Activated CD4-positive, alpha-beta T cell treated with anti-CD3 and anti-CD28 coated beads for 36 hours (primary cell): Measurements from ENCODE around the gene DIAPH1. TPM values are rescaled to one million over a fixed set of nuclear protein-coding genes. Genes with fewer than 3 reads are reported as not detected.

ENCODE experiments used
- ATAC-seq: fragments of 200-7000 bp; cut with Tn5 transposase; one replicate; pipeline ENCODE4 v1.10.0; 2021; ENCODE audit warnings: mild to moderate bottlenecking, moderate library complexity
- CTCF ChIA-PET: fragments of 350-600 bp; sonication (Branson Sonifier 250); formaldehyde crosslinking; loops from one replicate; lab custom pipeline; 2021; ENCODE audit warnings: antibody characterized with exemption; lab: Charles Lee
- POLR2A ChIA-PET: fragments of 350-600 bp; sonication (Branson Sonifier 250); formaldehyde crosslinking; loops from one replicate; lab custom pipeline; 2021; ENCODE audit warnings: antibody characterized with exemption, inconsistent platforms; lab: Charles Lee
- DNase-seq: peaks from one replicate; pipeline ENCODE4 v3.0.0-alpha.2; 2020
- H3K27ac Mint-ChIP-seq: one replicate; pipeline ENCODE4 v1.8.0; 2021; ENCODE audit warnings: mixed read lengths
- H3K27me3 Mint-ChIP-seq: one replicate; pipeline ENCODE4 v1.8.0; 2021; ENCODE audit warnings: mixed read lengths
- H3K36me3 Mint-ChIP-seq: one replicate; pipeline ENCODE4 v1.8.0; 2021; ENCODE audit warnings: low read depth, mixed read lengths
- H3K4me1 Mint-ChIP-seq: one replicate; pipeline ENCODE4 v1.8.0; 2021; ENCODE audit warnings: mixed read lengths
- H3K4me3 Mint-ChIP-seq: one replicate; pipeline ENCODE4 v1.8.0; 2021; ENCODE audit warnings: mild to moderate bottlenecking, moderate library complexity, mixed read lengths
- H3K9me3 Mint-ChIP-seq: one replicate; pipeline ENCODE4 v1.8.0; 2021; ENCODE audit warnings: low read depth, mixed read lengths
- intact Hi-C, 2 experiments: fragments of 100-400 bp; cut with DNase I in 1 of 2; cut with micrococcal nuclease in 1 of 2; formaldehyde crosslinking; loops; one replicate each; pipeline versions ENCODE4 v1.14.2 to v1.15.1; 2022 to 2024; cut with DNase I, micrococcal nuclease
- total RNA-seq, 2 experiments: library from RNA; stranded (reverse); gene quantifications; one replicate each; pipeline ENCODE4 v1.2.3, GENCODE V29; 2021

The DIAPH1 gene
- total RNA-seq, 2 experiments from 2014 or later = 185 to 212 TPM

DNA sequence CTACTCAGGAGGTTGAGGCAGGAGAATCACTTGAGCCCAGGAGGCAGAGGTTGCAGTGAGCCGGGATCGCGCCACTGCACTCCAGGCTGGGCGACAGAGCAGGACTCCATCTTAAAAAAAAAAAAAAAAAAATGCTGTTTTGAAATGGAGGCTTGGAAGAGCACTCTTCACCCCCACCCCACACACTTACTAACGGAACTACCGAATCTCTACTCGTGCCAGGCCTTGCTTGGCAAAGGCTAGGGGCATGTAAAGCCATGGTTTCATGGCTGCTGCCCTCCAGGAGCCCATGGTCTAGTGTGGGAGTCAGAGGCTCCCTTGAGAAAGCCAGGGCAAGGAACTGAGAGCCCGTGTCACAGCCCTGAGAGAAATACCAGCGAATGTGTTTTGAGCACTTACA lies 108.6 kb downstream of the DIAPH1 start:
- no peak for ATAC-seq
- no peak for DNase-seq
- no peak overlapping the region for H3K27ac Mint-ChIP-seq
- intact Hi-C loops = loop anchor here in 1 of 2 experiments (5.0 kb wide), 1 partner anchor 33 kb away; the partner anchor contains the start of gene PCDHGC3
- H3K36me3 Mint-ChIP-seq = peaks cover 8% of the 10 kb centered on the region
- no peak overlapping the region for H3K4me3 Mint-ChIP-seq
- H3K4me1 Mint-ChIP-seq = peaks cover 36% of the 10 kb centered on the region
- H3K9me3 Mint-ChIP-seq = no peaks in the 10 kb centered on the region
- ChIA-PET CTCF (interaction anchor here (0.6 to 7.9 kb wide), 10 partner anchors 12 to 171 kb away, joined by 3 to 101 read pairs (median 4); partner anchors contain the start of genes PCDHGA2, PCDHGA3 and PCDHGB5), POLR2A (no interaction called here)
- no peaks in the 10 kb centered on the region for H3K27me3 Mint-ChIP-seq

DNA sequence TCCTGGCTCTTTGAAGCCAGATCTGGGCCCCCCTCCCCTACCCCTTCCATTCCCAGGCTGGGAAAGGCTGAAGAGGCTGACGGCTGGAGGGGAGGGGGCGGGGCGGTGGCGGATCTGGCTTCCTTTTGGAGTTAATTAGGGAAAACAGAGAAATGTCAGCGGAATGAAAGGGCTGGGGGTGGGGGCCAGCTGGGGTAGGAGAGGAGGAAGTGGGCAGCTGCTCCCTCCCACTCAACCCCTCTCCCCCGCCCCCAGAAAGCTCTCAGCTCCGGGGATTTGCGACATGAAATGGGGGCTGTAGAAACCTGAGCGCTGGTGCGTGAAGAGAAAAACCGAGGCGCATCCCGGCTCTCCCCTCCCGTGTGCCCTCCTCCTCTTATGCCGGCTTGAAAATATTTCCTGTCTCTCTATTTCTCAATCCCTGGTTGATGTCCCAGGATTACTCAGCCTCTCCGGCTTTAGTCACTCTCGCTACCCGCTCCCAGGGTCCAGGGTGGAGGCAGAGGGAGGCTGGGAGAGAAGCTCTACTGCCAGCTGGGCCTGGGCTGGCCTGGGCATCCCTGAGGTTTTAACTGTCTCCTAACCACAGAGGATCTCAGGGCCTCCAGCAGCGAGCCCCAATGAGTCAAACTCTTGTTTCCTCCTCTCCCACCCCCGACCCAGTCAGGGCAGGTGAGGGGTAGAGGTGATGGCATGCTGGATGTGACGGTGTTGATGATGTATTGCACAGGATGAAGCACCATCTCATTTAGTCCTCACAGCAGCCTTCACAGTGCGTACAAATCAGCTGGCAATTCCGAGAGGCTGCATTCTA lies 109.8 kb downstream of the DIAPH1 start:
- peak; percentile 27 for ATAC-seq
- peak; percentile 61 for DNase-seq

GRCh38 chr5:141508440-141508797 lies 110.4 kb downstream of the DIAPH1 start:
- H3K27me3 Mint-ChIP-seq = no peaks in the 10 kb centered on the region
- ChIA-PET POLR2A (no interaction called here), CTCF (interaction anchor here (0.7 to 2.3 kb wide), 4 partner anchors 9 to 56 kb away, joined by 3 to 6 read pairs (median 5); no protein-coding TSS in a partner anchor)
- ATAC-seq (no peak), DNase-seq (no peak)
- H3K4me1 Mint-ChIP-seq = peaks cover 18% of the 10 kb centered on the region
- intact Hi-C loops = no loop called here
- H3K36me3 Mint-ChIP-seq = peaks cover 4% of the 10 kb centered on the region
- H3K9me3 Mint-ChIP-seq = no peaks in the 10 kb centered on the region
- no peak overlapping the region for H3K4me3 Mint-ChIP-seq
- no peak overlapping the region for H3K27ac Mint-ChIP-seq

More for the DNA sequence above, 109.8 kb downstream of the DIAPH1 start:
- ChIA-PET POLR2A (no interaction called here), CTCF (interaction anchor here (0.9 to 7.9 kb wide), 9 partner anchors 9 to 170 kb away, joined by 3 to 101 read pairs (median 5); partner anchors contain the start of genes PCDHGA11, PCDHGA2 and PCDHGB5)
- intact Hi-C loops = no loop called here
- H3K27ac Mint-ChIP-seq = peak overlapping the region; percentile 52
- no peaks in the 10 kb centered on the region for H3K27me3 Mint-ChIP-seq
- H3K36me3 Mint-ChIP-seq = peaks cover 8% of the 10 kb centered on the region
- no peak overlapping the region for H3K4me3 Mint-ChIP-seq
- peaks cover 24% of the 10 kb centered on the region for H3K4me1 Mint-ChIP-seq
- H3K9me3 Mint-ChIP-seq = no peaks in the 10 kb centered on the region

GRCh38 chr5:141507387-141508091 lies 111.3 kb downstream of the DIAPH1 start:
- ATAC-seq = no peak
- POLR2A ChIA-PET = no interaction called here
- Mint-ChIP-seq H3K36me3 (no peaks in the 10 kb centered on the region), H3K4me3 (no peak overlapping the region), H3K27ac (no peak overlapping the region), H3K9me3 (no peaks in the 10 kb centered on the region), H3K4me1 (peaks cover 12% of the 10 kb centered on the region), H3K27me3 (no peaks in the 10 kb centered on the region)
- no peak for DNase-seq
- CTCF ChIA-PET = interaction anchor here (0.6 to 2.3 kb wide), 7 partner anchors 10 to 315 kb away, joined by 3 to 6 read pairs (median 4); partner anchors contain the start of gene PCDHB10
- intact Hi-C loops = no loop called here

GRCh38 chr5:141506381-141507155 lies 112.2 kb downstream of the DIAPH1 start:
- H3K36me3 Mint-ChIP-seq = no peaks in the 10 kb centered on the region
- H3K27ac Mint-ChIP-seq = no peak overlapping the region
- no peak overlapping the region for H3K4me3 Mint-ChIP-seq
- DNase-seq (no peak), ATAC-seq (no peak)
- H3K4me1 Mint-ChIP-seq = peaks cover 9% of the 10 kb centered on the region
- ChIA-PET CTCF (interaction anchor here (0.6 to 2.3 kb wide), 5 partner anchors 11 to 314 kb away, joined by 3 to 6 read pairs (median 5); partner anchors contain the start of genes PCDHB10 and PCDHGC5), POLR2A (no interaction called here)
- no peaks in the 10 kb centered on the region for H3K27me3 Mint-ChIP-seq
- H3K9me3 Mint-ChIP-seq = no peaks in the 10 kb centered on the region
- intact Hi-C loops = no loop called here

GRCh38 chr5:141504216-141504615 lies 114.6 kb downstream of the DIAPH1 start:
- DNase-seq = no peak
- ChIA-PET POLR2A (no interaction called here), CTCF (interaction anchor here (1.0 kb wide), 1 partner anchor 107 kb away, joined by 4 read pairs; no protein-coding TSS in a partner anchor)
- intact Hi-C loops = no loop called here
- no peaks in the 10 kb centered on the region for H3K36me3 Mint-ChIP-seq
- ATAC-seq = no peak
- H3K27me3 Mint-ChIP-seq = peaks cover 2% of the 10 kb centered on the region
- peaks cover 4% of the 10 kb centered on the region for H3K4me1 Mint-ChIP-seq
- H3K4me3 Mint-ChIP-seq = no peak overlapping the region
- H3K9me3 Mint-ChIP-seq = no peaks in the 10 kb centered on the region
- no peak overlapping the region for H3K27ac Mint-ChIP-seq

DNA sequence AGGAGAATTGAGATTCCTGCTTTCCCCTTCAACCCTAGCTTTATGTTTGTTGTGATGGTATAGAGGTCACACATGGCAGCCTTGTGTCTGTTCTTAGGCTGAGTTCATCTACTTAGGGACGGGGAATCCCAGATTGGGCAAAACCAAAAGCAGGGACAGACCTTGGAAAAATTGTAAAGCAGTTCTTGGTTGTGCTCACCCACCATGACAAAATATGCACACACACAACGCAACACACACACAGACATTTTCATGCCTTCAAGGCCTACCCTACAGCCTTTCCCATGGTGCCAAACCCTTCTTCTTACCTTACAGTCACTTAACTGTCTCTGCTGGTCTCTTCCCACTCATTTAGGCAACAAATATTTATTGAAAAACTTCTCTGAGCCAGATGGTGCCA lies 115.1 kb downstream of the DIAPH1 start:
- CTCF ChIA-PET = interaction anchor here (1.0 kb wide), 1 partner anchor 107 kb away, joined by 4 read pairs; no protein-coding TSS in a partner anchor

DNA sequence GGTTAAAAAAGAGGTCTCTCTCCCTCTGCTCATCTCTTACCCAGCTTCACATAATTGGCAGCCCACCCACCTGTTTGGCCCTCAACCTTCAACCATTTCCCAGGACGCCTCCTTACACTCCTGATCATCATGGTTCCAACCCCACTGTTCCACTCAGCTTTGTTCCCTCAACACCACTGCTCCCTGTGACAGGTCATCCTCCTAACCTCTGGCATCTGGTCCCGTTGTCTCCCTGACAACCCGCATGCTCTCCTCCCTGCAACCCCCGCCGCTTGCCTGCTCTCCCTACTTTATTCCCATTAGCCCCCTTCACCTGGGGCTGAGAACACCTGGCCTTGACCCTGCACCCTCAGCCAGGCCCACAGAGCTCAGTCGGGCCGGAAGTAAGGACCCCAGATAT lies 117.0 kb downstream of the DIAPH1 start:
- H3K27me3 Mint-ChIP-seq = peaks cover 10% of the 10 kb centered on the region
- CTCF ChIA-PET = interaction anchor here (0.7 kb wide), 2 partner anchors 10 to 12 kb away, joined by 3 read pairs; no protein-coding TSS in a partner anchor
- no peaks in the 10 kb centered on the region for H3K4me1 Mint-ChIP-seq

More for the DNA sequence above, 115.1 kb downstream of the DIAPH1 start:
- no peaks in the 10 kb centered on the region for H3K36me3 Mint-ChIP-seq
- intact Hi-C loops = no loop called here
- no peak overlapping the region for H3K4me3 Mint-ChIP-seq
- POLR2A ChIA-PET = no interaction called here
- ATAC-seq = no peak
- H3K27me3 Mint-ChIP-seq = peaks cover 2% of the 10 kb centered on the region
- H3K9me3 Mint-ChIP-seq = no peaks in the 10 kb centered on the region
- H3K4me1 Mint-ChIP-seq = no peaks in the 10 kb centered on the region
- no peak overlapping the region for H3K27ac Mint-ChIP-seq
- DNase-seq = no peak

GRCh38 chr5:141496038-141496437 lies 122.8 kb downstream of the DIAPH1 start:
- no peak overlapping the region for H3K4me3 Mint-ChIP-seq
- intact Hi-C loops = no loop called here
- POLR2A ChIA-PET = no interaction called here
- no peaks in the 10 kb centered on the region for H3K9me3 Mint-ChIP-seq
- ATAC-seq (no peak), DNase-seq (no peak)
- CTCF ChIA-PET = interaction anchor here (1.0 to 1.1 kb wide), 2 partner anchors 25 to 99 kb away, joined by 3 read pairs; partner anchors contain the start of gene PCDHGB5
- H3K27ac Mint-ChIP-seq = no peak overlapping the region
- no peaks in the 10 kb centered on the region for H3K36me3 Mint-ChIP-seq
- H3K27me3 Mint-ChIP-seq = peaks cover 51% of the 10 kb centered on the region
- peaks cover 6% of the 10 kb centered on the region for H3K4me1 Mint-ChIP-seq

More for the DNA sequence above, 117.0 kb downstream of the DIAPH1 start:
- intact Hi-C loops = no loop called here
- Mint-ChIP-seq H3K4me3 (no peak overlapping the region), H3K9me3 (no peaks in the 10 kb centered on the region), H3K36me3 (no peaks in the 10 kb centered on the region), H3K27ac (no peak overlapping the region)
- ATAC-seq = no peak
- no peak for DNase-seq
- POLR2A ChIA-PET = no interaction called here

DNA sequence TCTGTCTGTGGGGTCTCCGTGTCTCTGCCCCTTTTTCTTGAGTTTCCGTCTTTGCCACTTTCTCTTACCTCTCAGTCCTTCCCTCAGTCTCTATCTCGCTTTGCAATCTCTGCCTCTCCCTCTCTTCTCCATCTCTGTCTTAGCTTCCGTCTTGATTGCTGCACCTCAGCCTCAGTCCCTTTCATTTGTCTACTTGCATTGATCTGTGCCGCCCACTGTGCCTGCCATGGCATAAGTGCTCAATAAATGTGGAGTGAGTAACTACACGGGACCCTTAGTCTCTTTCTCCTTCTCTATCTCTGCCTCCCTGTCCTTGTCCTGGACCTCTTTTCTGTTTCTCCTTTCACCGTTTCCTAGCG lies 123.4 kb downstream of the DIAPH1 start:
- CTCF ChIA-PET = interaction anchor here (0.8 to 1.1 kb wide), 3 partner anchors 72 to 98 kb away, joined by 3 read pairs; partner anchors contain the start of genes PCDHGA11 and PCDHGB5

More for the DNA sequence above, 123.4 kb downstream of the DIAPH1 start:
- Mint-ChIP-seq H3K9me3 (no peaks in the 10 kb centered on the region), H3K4me1 (peaks cover 6% of the 10 kb centered on the region), H3K27me3 (peaks cover 57% of the 10 kb centered on the region), H3K36me3 (no peaks in the 10 kb centered on the region), H3K4me3 (no peak overlapping the region), H3K27ac (no peak overlapping the region)
- no peak for ATAC-seq
- POLR2A ChIA-PET = no interaction called here
- DNase-seq = no peak
- intact Hi-C loops = no loop called here
